ENCODE data around the gene CACNA1D.

CACNA1D gene

DNA sequence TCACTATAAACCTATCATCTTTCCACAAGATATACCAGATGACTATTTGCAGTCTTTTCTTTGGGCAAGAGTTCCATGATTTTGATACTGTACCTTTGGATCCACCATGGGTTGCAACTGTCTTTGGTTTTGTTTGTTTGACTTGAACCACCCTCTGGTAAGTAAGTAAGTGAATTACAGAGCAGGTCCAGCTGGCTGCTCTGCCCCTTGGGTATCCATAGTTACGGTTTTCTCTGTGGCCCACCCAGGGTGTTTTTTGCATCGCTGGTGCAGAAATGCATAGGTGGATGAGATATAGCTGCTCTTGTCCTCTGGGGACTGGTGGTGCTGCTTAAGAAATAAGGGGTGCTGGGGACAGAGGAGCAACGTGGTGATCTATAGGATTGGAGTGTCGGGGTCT lies 318.0 kb downstream of the CACNA1D start:
- ATAC-seq, result no peak

- ATAC-seq, result no peak
Observed at GRCh38 chr3:53813229-53813628, 318.8 kb downstream of the CACNA1D start.

- ATAC-seq, result no peak
Observed at GRCh38 chr3:53813876-53814275, 319.5 kb downstream of the CACNA1D start.

- ATAC-seq, result no peak
Observed at GRCh38 chr3:53815067-53815466, 320.7 kb downstream of the CACNA1D start.

GRCh38 chr3:53815651-53816050 lies 321.2 kb downstream of the CACNA1D start:
- ATAC-seq, result no peak

GRCh38 chr3:53816425-53816824 lies 322.0 kb downstream of the CACNA1D start:
- ATAC-seq, result no peak

- ATAC-seq, result no peak
Observed at GRCh38 chr3:53817211-53817610, 322.8 kb downstream of the CACNA1D start.

DNA sequence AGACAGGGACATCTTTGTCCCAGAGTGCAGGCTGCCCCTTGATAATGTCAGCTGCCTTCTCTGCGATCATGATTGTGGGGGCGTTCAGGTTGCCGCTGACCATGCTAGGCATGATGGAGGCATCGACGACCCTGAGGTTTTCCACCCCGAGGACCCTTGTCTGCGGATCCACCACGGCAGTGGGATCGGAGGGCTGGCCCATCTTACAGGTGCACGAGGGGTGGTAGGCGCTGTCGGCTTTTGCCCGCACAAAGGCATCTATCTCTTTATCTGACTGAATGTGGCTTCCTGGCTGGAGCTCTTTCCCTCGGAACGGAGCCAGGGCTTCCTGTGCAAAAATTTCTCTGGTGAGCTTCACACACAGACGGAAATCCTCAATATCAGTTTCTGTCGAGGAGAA lies 323.4 kb downstream of the CACNA1D start:
- no peak for ATAC-seq

GRCh38 chr3:53818221-53819162 lies 324.1 kb downstream of the CACNA1D start:
- ATAC-seq, result no peak

DNA sequence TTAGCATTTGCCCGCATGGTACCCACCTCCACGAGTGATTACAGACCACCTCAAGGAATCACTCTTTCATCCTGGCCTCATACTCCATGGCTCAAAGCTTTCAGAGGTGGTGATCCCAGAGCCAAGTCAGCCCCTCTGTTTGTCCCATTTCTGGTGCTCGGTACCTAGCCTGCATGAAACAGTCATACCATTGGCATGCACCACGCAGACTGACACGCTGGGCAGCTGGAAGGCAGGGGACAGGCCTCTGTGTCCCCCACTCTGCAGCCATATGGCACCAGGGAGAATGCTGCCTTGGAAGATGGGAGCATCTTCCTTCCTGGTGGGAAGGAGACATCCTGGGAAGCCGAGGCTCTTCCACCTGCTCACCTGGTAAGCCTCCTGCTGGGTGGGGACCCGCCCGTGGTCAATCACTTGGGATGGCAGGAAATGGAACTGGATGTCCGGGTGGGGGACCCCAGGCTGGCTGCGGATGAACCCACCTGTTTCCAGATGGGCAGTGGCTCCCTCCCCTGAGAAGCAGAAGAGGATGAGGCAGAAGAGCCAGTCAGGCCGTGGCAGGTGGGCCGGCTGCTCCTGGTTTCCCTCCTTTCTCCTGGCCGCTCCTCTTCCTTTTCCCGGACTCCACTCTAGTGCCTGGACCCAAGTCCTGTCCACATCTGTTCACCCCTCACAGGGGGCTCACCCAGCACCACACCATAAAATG lies 324.9 kb downstream of the CACNA1D start:
- ATAC-seq, result no peak

DNA sequence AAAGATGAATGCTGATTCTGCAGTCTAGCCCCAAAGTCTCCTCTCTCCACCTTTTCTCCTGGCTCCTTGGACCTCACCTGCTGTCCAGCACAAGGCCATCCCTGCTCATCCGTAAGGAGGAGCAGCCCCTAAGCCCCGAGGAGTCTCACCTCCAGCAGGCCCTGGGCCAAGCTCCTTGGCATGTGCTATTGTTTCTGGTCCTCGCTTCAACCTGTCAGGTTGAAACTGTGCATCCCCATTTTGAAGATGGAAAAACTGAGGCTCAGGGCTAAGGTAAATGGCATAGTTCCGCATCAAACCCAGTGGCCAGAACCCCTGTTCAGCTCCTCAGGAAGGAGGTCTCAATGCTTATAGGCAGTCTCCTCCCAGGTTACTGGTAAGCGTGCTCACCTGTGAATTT lies 325.7 kb downstream of the CACNA1D start:
- ATAC-seq, result no peak

- no peak for ATAC-seq
Observed at GRCh38 chr3:53820756-53821580, 326.6 kb downstream of the CACNA1D start.

DNA sequence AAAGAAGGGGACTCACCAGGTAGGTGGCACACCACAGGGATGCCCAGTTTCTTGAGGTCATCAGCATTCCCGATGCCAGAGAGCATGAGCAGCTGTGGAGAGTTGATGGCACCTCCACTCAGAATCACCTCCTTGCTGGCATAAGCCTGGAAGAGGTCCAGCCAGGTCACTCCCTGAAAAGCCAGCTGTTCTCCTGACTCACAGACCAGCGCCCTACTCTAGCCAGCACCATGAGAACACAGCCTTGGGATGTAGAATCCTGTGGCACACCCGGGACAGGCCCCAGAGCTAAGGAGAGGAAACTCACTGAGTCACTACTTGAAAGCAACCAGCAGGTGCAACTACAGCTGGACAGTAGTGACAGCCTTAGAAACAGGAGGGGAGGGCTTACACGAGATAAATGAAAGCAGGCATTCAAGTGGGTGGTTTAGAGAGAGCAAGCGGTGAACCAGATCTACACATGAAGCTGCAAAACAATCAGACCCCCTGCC lies 327.3 kb downstream of the CACNA1D start:
- ATAC-seq, result no peak

DNA sequence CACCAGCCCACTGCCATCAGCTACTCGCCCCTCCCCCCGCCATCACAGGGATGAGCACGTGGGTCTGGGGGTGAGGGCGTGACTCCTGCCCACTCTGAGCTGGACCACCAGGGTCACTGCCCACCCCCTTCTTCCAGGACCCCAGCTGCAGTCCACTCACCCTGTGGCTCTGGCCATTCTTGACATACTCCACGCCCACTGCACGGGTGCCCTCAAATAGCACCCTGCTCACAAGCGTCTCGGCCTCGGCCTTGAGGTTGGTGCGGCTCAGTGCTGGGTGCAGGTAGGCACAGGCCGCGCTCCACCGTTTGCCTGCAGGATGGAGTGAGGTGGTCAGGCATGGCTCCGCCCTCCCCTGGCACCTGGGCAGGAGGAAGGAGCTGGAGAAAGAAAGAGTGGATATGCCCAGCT lies 327.9 kb downstream of the CACNA1D start:
- no peak for ATAC-seq

DNA sequence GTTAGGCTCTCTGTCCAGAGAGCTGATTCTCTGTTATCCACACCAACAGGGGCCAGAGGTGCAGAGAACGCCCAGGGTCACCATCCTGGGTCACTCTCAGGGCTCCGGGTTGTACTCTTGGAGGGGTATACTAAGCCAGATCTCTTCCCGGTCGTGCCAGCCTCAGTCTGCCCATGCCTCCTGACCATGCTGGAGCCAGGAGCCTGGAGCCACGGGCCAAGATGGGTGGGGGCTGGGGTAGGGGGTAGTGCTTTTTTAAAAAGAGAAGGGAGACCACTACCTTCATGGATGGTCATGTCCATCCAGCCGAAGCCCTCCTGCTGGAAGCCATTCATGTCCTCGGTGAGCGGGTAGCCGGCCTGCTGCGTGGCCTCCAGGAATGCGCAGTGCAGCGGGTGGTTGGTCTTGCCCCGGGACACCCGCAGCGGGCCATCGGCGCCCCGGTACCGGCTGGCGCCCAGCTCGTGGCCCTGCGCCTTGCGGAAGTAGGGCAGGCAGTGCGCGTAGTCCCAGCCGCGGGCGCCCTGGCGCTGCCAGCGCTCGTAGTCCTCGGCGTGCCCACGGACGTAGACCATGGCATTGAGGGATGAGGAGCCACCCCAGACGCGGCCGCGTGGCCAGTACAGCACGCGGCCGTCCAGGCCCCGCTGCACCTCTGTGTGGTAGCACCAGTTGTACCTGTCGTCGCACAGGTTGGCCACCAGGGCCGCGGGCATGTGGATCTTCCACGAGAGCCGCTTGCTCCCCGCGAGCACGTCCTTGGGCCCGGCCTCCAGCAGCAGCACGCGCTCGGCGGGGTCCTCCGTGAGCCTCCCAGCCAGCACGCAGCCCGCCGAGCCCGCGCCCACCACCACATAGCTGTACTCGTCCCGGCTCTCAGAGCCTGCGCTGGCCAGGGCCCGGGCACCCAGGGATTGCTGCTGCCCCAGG lies 328.9 kb downstream of the CACNA1D start:
- no peak for ATAC-seq

GRCh38 chr3:53823956-53824657 lies 329.7 kb downstream of the CACNA1D start:
- ATAC-seq, result no peak

GRCh38 chr3:53824795-53825194 lies 330.4 kb downstream of the CACNA1D start:
- no peak for ATAC-seq

GRCh38 chr3:53826048-53826447 lies 331.6 kb downstream of the CACNA1D start:
- peak in 1 of 2 donors; percentile 49 for ATAC-seq

DNA sequence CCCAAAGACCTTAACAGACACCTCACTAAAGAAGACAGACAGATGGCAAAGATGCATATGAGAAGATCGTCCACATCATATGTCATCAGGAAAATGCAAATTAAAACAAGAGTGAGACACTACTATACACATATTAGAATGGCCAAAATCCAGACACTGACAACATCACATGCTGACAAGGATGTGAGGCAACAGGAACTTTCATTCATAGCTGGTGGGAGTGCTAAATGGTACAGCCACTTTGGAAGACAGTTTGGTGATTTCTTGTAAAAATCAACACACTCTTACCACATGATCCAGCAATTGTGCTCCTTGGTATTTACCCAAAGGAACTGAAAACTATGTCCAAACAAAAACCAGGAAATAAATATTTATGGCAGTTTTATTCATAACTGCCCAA lies 334.2 kb downstream of the CACNA1D start:
- ATAC-seq, result no peak

DNA sequence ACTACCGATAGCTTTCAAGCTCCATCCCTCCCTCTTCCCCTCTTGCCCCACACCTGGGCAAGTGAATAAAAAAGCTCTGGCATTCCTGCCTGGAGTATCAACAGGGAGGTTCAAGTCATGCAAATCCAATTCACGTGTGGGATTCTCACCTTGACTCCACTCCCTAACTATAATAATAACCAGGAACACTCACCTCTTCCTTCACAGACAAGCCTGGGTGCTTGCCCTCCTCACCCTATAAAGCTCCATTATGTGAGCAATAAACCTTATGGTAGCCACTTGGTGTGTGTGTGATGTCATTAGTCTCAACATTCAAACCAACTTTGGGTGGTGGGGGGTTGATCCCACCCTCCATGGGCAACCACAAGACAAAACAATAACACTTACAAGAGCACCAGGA lies 335.2 kb downstream of the CACNA1D start:
- no peak for ATAC-seq

- ATAC-seq, result no peak
Observed at GRCh38 chr3:53830944-53831343, 336.5 kb downstream of the CACNA1D start.

Data from activated CD4-positive, CD25-positive, alpha-beta regulatory T cell treated with anti-CD3 and anti-CD28 coated beads, Interleukin-2, amount 50 U/mL, for 24 hours (primary cell).